Subcutaneous preadipocyte (primary cell): Measurements from ENCODE around the gene HLA-DPB1. TPM values are rescaled to one million over a fixed set of nuclear protein-coding genes. Genes with fewer than 3 reads are reported as not detected.

ENCODE experiments used
- total RNA-seq: library from RNA; depleted of rRNA; stranded (reverse); fragments of >200 nt; gene quantifications from 2 replicates; pipeline ENCODE4 v1.2.3, GENCODE V29; 2012

The HLA-DPB1 gene
- 1.8 and 10.2 TPM in 2 replicates for total RNA-seq

DNA sequence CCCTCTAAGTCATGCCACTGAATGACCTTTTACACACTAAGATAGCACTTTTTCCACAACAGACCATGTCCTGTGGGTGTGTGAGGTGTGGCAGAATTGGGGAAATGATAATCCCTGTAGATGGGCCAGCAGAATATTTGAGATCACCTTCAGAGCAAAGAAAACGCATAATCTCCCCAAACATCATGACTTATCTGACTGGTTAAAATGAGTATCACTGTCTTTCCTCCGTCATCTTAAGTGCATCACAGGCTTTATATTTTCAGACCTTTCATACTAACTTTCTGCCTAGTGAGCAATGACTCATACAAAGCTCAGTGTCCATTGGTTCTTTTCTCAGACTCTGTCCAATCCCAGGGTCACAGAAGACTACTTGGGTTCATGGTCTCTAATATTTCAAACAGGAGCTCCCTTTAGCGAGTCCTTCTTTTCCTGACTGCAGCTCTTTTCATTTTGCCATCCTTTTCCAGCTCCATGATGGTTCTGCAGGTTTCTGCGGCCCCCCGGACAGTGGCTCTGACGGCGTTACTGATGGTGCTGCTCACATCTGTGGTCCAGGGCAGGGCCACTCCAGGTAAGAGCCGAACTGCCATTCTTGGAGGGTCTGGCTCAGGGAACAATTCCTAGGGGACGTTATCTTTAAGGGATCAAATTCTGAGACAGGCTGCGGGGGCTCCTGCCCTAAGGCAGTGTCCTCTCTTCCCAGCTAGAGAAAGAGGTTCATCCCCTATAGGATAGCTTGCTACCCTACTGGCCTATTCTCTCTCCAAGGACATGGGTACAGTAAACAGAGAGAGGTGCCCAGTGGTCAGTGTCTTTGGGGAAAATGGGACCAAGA lies at the start of gene HLA-DPB1:
Gene HLA-DPB1 (plus strand): TSS at position 423 of the 838 bp plus-strand sequence. CDS start 52 bp downstream, at position 475.

GRCh38 chr6:33073431-33073871 lies 2.3 kb upstream of the HLA-DPB1 start, which contains the start of gene HLA-DPA1:
Gene HLA-DPA1 (minus strand): TSS chr6:33073649.

Other genes with a start within 250 kb of the HLA-DPB1 start
- 21.7 and 22.5 TPM in 2 replicates for gene TAP2, start 237.3 kb upstream of the HLA-DPB1 start, total RNA-seq
- gene PSMB8, start 231.9 kb upstream of the HLA-DPB1 start, total RNA-seq, result 40.3 and 47.8 TPM in 2 replicates
- gene TAP1, start 222.3 kb upstream of the HLA-DPB1 start, total RNA-seq, result 32.0 and 33.4 TPM in 2 replicates
- 10.8 and 18.4 TPM in 2 replicates for gene PSMB9, start 221.8 kb upstream of the HLA-DPB1 start, total RNA-seq
- 0.37 TPM in 1 of 2 replicates, not detected in the other for gene HLA-DMB, start 135.0 kb upstream of the HLA-DPB1 start, total RNA-seq
- gene HLA-DMA, start 122.9 kb upstream of the HLA-DPB1 start, total RNA-seq, result 1.4 and 1.8 TPM in 2 replicates
- gene BRD2, start 107.4 kb upstream of the HLA-DPB1 start, total RNA-seq, result 95.2 and 125 TPM in 2 replicates
- under 0.01 TPM in 1 of 2 replicates, not detected in the other for gene HLA-DOA, start 66.4 kb upstream of the HLA-DPB1 start, total RNA-seq
- 3.1 and 7.0 TPM in 2 replicates for gene HLA-DPA1, start 2.3 kb upstream of the HLA-DPB1 start, total RNA-seq
- gene COL11A2, start 116.5 kb downstream of the HLA-DPB1 start, total RNA-seq, result under 0.01 and 0.20 TPM in 2 replicates
- gene RXRB, start 124.7 kb downstream of the HLA-DPB1 start, total RNA-seq, result 17.6 and 20.5 TPM in 2 replicates
- 51.8 and 71.0 TPM in 2 replicates for gene SLC39A7, start 124.9 kb downstream of the HLA-DPB1 start, total RNA-seq
- 5.3 and 7.0 TPM in 2 replicates for gene HSD17B8, start 128.7 kb downstream of the HLA-DPB1 start, total RNA-seq
- gene RING1, start 132.5 kb downstream of the HLA-DPB1 start, total RNA-seq, result 21.7 and 24.2 TPM in 2 replicates
- 31.6 and 39.5 TPM in 2 replicates for gene VPS52, start 195.9 kb downstream of the HLA-DPB1 start, total RNA-seq
- 2,332 and 5,287 TPM in 2 replicates for gene RPS18, start 196.1 kb downstream of the HLA-DPB1 start, total RNA-seq
- gene B3GALT4, start 201.1 kb downstream of the HLA-DPB1 start, total RNA-seq, result 1.1 and 2.5 TPM in 2 replicates
- 90.0 and 92.3 TPM in 2 replicates for gene WDR46, start 213.2 kb downstream of the HLA-DPB1 start, total RNA-seq
- gene PFDN6, start 213.6 kb downstream of the HLA-DPB1 start, total RNA-seq, result 38.5 and 40.4 TPM in 2 replicates
- gene RGL2, start 223.0 kb downstream of the HLA-DPB1 start, total RNA-seq, result 16.9 and 19.2 TPM in 2 replicates
- gene TAPBP, start 238.1 kb downstream of the HLA-DPB1 start, total RNA-seq, result 68.8 and 73.9 TPM in 2 replicates
- 8.5 and 11.3 TPM in 2 replicates for gene ZBTB22, start 241.8 kb downstream of the HLA-DPB1 start, total RNA-seq
- gene DAXX, start 247.0 kb downstream of the HLA-DPB1 start, total RNA-seq, result 39.7 and 50.6 TPM in 2 replicates